ENCODE data around the gene PDE3A.

The PDE3A gene

GRCh38 chr12:20718294-20718693 lies 350.0 kb downstream of the PDE3A start:
- Histone ChIP-seq H3K18ac (ENCODE audit: low read depth in 1 of 2, low read length in 2 of 2) (no peak overlapping the region), H3K4me2 (ENCODE audit: low read length, poor library complexity, severe bottlenecking) (no peak overlapping the region), H3K4ac (ENCODE audit: low read depth in 1 of 2, low read length in 2 of 2) (no peak overlapping the region), H4K91ac (ENCODE audit: low read length) (no peak overlapping the region), H3K27me3 (ENCODE audit: control insufficient read depth in 1 of 2, insufficient read depth in 1 of 2, low read length in 2 of 2) (no peaks in the 10 kb centered on the region), H2AFZ (ENCODE audit: low read depth, low read length) (no peak overlapping the region), H2BK12ac (ENCODE audit: low read length in 2 of 2) (no peak overlapping the region), H2AK5ac (ENCODE audit: low read length, severe bottlenecking) (no peak overlapping the region), H4K8ac (ENCODE audit: low read length) (no peak overlapping the region), H3K4me1 (ENCODE audit: control insufficient read depth, insufficient read depth, low read depth, low read length) (no peaks in the 10 kb centered on the region), H3K4me3 (ENCODE audit: insufficient read depth in 1 of 2, low read depth in 1 of 2, low read length in 2 of 2) (no peak overlapping the region), H3K9ac (ENCODE audit: low read length) (no peak overlapping the region), H3K79me1 (replicated peaks; ENCODE audit: low read length, poor library complexity, severe bottlenecking) (no peaks in the 10 kb centered on the region), H3K36me3 (ENCODE audit: control insufficient read depth in 1 of 2, insufficient read depth in 2 of 2, low read depth in 1 of 2, low read length in 2 of 2) (no peaks in the 10 kb centered on the region), H2BK5ac (ENCODE audit: low read depth, low read length, poor library complexity, severe bottlenecking) (no peak overlapping the region), H3K27ac (ENCODE audit: low read length, poor library complexity, severe bottlenecking) (no peak overlapping the region), H2BK15ac (ENCODE audit: low read depth, poor library complexity, severe bottlenecking) (no peak overlapping the region), H3K23ac (ENCODE audit: low read length in 2 of 2) (no peak overlapping the region), H3K9me3 (ENCODE audit: control insufficient read depth, low read length) (no peaks in the 10 kb centered on the region), H3K14ac (ENCODE audit: low read length in 2 of 2) (no peak overlapping the region), H2BK120ac (ENCODE audit: low read depth, low read length) (no peak overlapping the region)
- 81% methylated on average over 2 of the region's 4 CpGs for WGBS
- no peak for DNase-seq

- DNase-seq, result no peak
- Histone ChIP-seq H2AK5ac (ENCODE audit: low read length, severe bottlenecking) (no peak overlapping the region), H3K23ac (ENCODE audit: low read length in 2 of 2) (no peak overlapping the region), H3K9ac (ENCODE audit: low read length) (no peak overlapping the region), H3K4me2 (ENCODE audit: low read length, poor library complexity, severe bottlenecking) (no peak overlapping the region), H2BK5ac (ENCODE audit: low read depth, low read length, poor library complexity, severe bottlenecking) (no peak overlapping the region), H3K27ac (ENCODE audit: low read length, poor library complexity, severe bottlenecking) (no peak overlapping the region), H2BK120ac (ENCODE audit: low read depth, low read length) (no peak overlapping the region), H3K9me3 (ENCODE audit: control insufficient read depth, low read length) (no peaks in the 10 kb centered on the region), H3K4ac (ENCODE audit: low read depth in 1 of 2, low read length in 2 of 2) (no peak overlapping the region), H4K8ac (ENCODE audit: low read length) (no peak overlapping the region), H2AFZ (ENCODE audit: low read depth, low read length) (no peak overlapping the region), H3K27me3 (ENCODE audit: control insufficient read depth in 1 of 2, insufficient read depth in 1 of 2, low read length in 2 of 2) (no peaks in the 10 kb centered on the region), H3K4me3 (ENCODE audit: insufficient read depth in 1 of 2, low read depth in 1 of 2, low read length in 2 of 2) (no peak overlapping the region), H3K4me1 (ENCODE audit: control insufficient read depth, insufficient read depth, low read depth, low read length) (no peaks in the 10 kb centered on the region), H3K18ac (ENCODE audit: low read depth in 1 of 2, low read length in 2 of 2) (no peak overlapping the region), H4K91ac (ENCODE audit: low read length) (no peak overlapping the region), H3K79me1 (replicated peaks; ENCODE audit: low read length, poor library complexity, severe bottlenecking) (no peaks in the 10 kb centered on the region), H3K14ac (ENCODE audit: low read length in 2 of 2) (no peak overlapping the region), H2BK15ac (ENCODE audit: low read depth, poor library complexity, severe bottlenecking) (no peak overlapping the region), H2BK12ac (ENCODE audit: low read length in 2 of 2) (no peak overlapping the region), H3K36me3 (ENCODE audit: control insufficient read depth in 1 of 2, insufficient read depth in 2 of 2, low read depth in 1 of 2, low read length in 2 of 2) (no peaks in the 10 kb centered on the region)
- 56% methylated on average over 1 of the region's 1 CpG for WGBS
Observed at GRCh38 chr12:20722142-20722541, 353.8 kb downstream of the PDE3A start.

- no peaks in the 10 kb centered on the region for H3K9me3 ChIP-seq (ENCODE audit: control insufficient read depth, low read length)
- H2BK12ac ChIP-seq (ENCODE audit: low read length in 2 of 2), result no peak overlapping the region
- H3K27me3 ChIP-seq (ENCODE audit: control insufficient read depth in 1 of 2, insufficient read depth in 1 of 2, low read length in 2 of 2), result no peaks in the 10 kb centered on the region
- H3K79me1 ChIP-seq (replicated peaks; ENCODE audit: low read length, poor library complexity, severe bottlenecking), result no peaks in the 10 kb centered on the region
- H3K9ac ChIP-seq (ENCODE audit: low read length), result no peak overlapping the region
- H3K36me3 ChIP-seq (ENCODE audit: control insufficient read depth in 1 of 2, insufficient read depth in 2 of 2, low read depth in 1 of 2, low read length in 2 of 2), result no peaks in the 10 kb centered on the region
- DNase-seq, result no peak
- no peak overlapping the region for H3K18ac ChIP-seq (ENCODE audit: low read depth in 1 of 2, low read length in 2 of 2)
- no peak overlapping the region for H3K4me3 ChIP-seq (ENCODE audit: insufficient read depth in 1 of 2, low read depth in 1 of 2, low read length in 2 of 2)
- no CpG with 5 or more reads among the region's 1 CpG for WGBS
- no peak overlapping the region for H4K8ac ChIP-seq (ENCODE audit: low read length)
- no peak overlapping the region for H2BK15ac ChIP-seq (ENCODE audit: low read depth, poor library complexity, severe bottlenecking)
- H3K23ac ChIP-seq (ENCODE audit: low read length in 2 of 2), result no peak overlapping the region
- H3K4ac ChIP-seq (ENCODE audit: low read depth in 1 of 2, low read length in 2 of 2), result no peak overlapping the region
- H3K14ac ChIP-seq (ENCODE audit: low read length in 2 of 2), result no peak overlapping the region
- no peaks in the 10 kb centered on the region for H3K4me1 ChIP-seq (ENCODE audit: control insufficient read depth, insufficient read depth, low read depth, low read length)
- H2BK5ac ChIP-seq (ENCODE audit: low read depth, low read length, poor library complexity, severe bottlenecking), result no peak overlapping the region
- H3K4me2 ChIP-seq (ENCODE audit: low read length, poor library complexity, severe bottlenecking), result no peak overlapping the region
- no peak overlapping the region for H4K91ac ChIP-seq (ENCODE audit: low read length)
- H2AK5ac ChIP-seq (ENCODE audit: low read length, severe bottlenecking), result no peak overlapping the region
- no peak overlapping the region for H2BK120ac ChIP-seq (ENCODE audit: low read depth, low read length)
- no peak overlapping the region for H3K27ac ChIP-seq (ENCODE audit: low read length, poor library complexity, severe bottlenecking)
- no peak overlapping the region for H2AFZ ChIP-seq (ENCODE audit: low read depth, low read length)
Observed at GRCh38 chr12:20731274-20731673, 362.9 kb downstream of the PDE3A start.
